Measurements from ENCODE around the gene MYH9. TPM values are rescaled to one million over a fixed set of nuclear protein-coding genes. Genes with fewer than 3 reads are reported as not detected.

MYH9 gene
- total RNA-seq, 4 donors from 2014 or later, result 361 to 406 (median 386) TPM

DNA sequence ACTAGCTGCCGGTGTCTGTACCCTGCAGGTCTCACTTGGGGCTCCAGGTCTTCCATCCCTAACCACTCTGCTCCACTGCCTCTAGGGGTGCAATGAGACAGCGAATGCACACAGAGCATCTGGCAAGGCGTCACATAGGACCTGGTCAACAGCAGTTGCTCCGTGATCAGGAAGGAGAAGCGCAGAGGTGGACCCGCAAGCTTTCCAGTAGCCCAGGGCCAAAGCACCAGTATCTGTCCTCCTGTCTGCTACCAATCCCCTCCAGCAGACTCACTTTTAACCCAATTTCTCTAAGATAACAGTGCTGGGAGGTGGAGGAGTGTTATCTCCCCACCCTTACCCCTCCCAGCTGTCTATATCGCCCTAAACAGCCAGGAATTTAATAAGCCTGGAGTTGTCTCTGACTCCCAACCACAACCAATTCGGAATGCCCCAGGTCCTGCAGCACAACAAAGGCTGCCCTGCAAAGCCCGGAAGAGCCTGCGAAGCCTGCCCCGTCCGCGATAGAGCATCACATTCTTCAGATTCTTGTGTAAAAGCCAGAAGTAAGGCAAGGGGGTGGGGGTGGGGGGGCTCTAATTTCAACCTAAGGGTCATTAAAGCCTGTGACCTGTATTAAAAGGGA lies 19.3 kb downstream of the MYH9 start:
- 25 to 29% methylated on average over 13 of the region's 13 CpGs for WGBS, 2 donors
- Histone ChIP-seq H3K27me3 (no peaks in the 10 kb centered on the region), H3K4me3 (no peak overlapping the region), H3K27ac (peak overlapping the region; percentile 60 to 90 (median 81)), H3K4me1 (peaks cover 0 to 100% (median 99%) of the 10 kb centered on the region in 4 donors), H3K9me3 (no peaks in the 10 kb centered on the region), H3K36me3 (no peaks in the 10 kb centered on the region)
- no peak for TF ChIP-seq CTCF (IDR thresholded peaks at IDR 0.05)
- no peak for DNase-seq (ENCODE audit: low spot score in 2 of 2)

GRCh38 chr22:36367479-36367878 lies 20.3 kb downstream of the MYH9 start:
- H3K36me3 ChIP-seq, result no peaks in the 10 kb centered on the region
- 35% methylated on average over 6 to 7 of the region's 7 CpGs for WGBS, 2 donors
- DNase-seq (ENCODE audit: low spot score in 2 of 2), result no peak
- peak overlapping the region in 2 of 4 donors; percentile 61 to 70 for H3K27ac ChIP-seq
- peaks cover 0 to 100% (median 98%) of the 10 kb centered on the region in 4 donors for H3K4me1 ChIP-seq
- peak overlapping the region in 1 of 4 donors; percentile 0 for H3K4me3 ChIP-seq
- H3K27me3 ChIP-seq, result no peaks in the 10 kb centered on the region
- TF ChIP-seq EP300 (IDR thresholded peaks at IDR 0.05) (no peak), CTCF (IDR thresholded peaks at IDR 0.05) (no peak), POLR2A (IDR thresholded peaks at IDR 0.05) (no peak)
- no peaks in the 10 kb centered on the region for H3K9me3 ChIP-seq

- Histone ChIP-seq H3K36me3 (no peaks in the 10 kb centered on the region), H3K9me3 (no peaks in the 10 kb centered on the region), H3K4me1 (peaks cover 0 to 100% (median 98%) of the 10 kb centered on the region in 4 donors), H3K4me3 (peak overlapping the region in 1 of 4 donors; percentile 0), H3K27me3 (no peaks in the 10 kb centered on the region), H3K27ac (peak overlapping the region in 3 of 4 donors; percentile 49 to 70 (median 61))
- DNase-seq (ENCODE audit: low spot score in 2 of 2), result no peak
- WGBS, 2 donors, result 37 to 54% methylated on average over 9 to 11 of the region's 11 CpGs
- TF ChIP-seq POLR2A (IDR thresholded peaks at IDR 0.05) (no peak), EP300 (IDR thresholded peaks at IDR 0.05) (no peak), CTCF (IDR thresholded peaks at IDR 0.05) (no peak)
Measured at GRCh38 chr22:36367066-36367465, 20.7 kb downstream of the MYH9 start.

GRCh38 chr22:36366291-36366708 lies 21.5 kb downstream of the MYH9 start:
- no peaks in the 10 kb centered on the region for H3K27me3 ChIP-seq
- DNase-seq (ENCODE audit: low spot score in 2 of 2), result no peak
- H3K4me3 ChIP-seq, result no peak overlapping the region
- TF ChIP-seq EP300 (IDR thresholded peaks at IDR 0.05) (no peak), POLR2A (IDR thresholded peaks at IDR 0.05) (no peak), CTCF (IDR thresholded peaks at IDR 0.05) (no peak)
- H3K9me3 ChIP-seq, result no peaks in the 10 kb centered on the region
- H3K27ac ChIP-seq, result peak overlapping the region in 3 of 4 donors; percentile 49 to 70 (median 61)
- 58 to 63% methylated on average over 10 of the region's 10 CpGs for WGBS, 2 donors
- no peaks in the 10 kb centered on the region for H3K36me3 ChIP-seq
- H3K4me1 ChIP-seq, result peaks cover 0 to 100% (median 96%) of the 10 kb centered on the region in 4 donors

DNA sequence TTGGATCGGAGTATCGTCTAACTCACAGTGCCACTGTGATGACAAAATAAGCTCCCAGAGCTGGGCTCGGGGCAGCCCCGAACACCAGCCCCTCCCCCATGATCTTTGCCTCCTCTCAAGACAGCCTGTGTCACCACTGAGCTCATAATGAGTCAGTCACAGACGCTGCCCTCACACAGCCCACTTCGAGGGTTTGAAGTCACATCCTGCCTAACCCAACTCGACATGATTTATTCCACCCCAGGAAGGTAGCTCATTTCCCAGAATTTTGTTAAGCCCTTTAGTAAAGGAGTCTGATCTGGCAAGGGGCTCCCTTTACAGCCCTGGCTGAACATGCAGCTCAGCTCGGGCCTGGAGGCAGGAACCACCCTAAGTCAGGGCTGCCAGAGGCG lies 22.8 kb downstream of the MYH9 start:
- no peak for DNase-seq (ENCODE audit: low spot score in 2 of 2)
- no peaks in the 10 kb centered on the region for H3K27me3 ChIP-seq
- H3K9me3 ChIP-seq, result no peaks in the 10 kb centered on the region
- no peak overlapping the region for H3K4me3 ChIP-seq
- TF ChIP-seq CTCF (IDR thresholded peaks at IDR 0.05), result no peak
- TF ChIP-seq POLR2A (IDR thresholded peaks at IDR 0.05), result no peak
- peak; percentile 49 to 73 for TF ChIP-seq EP300 (IDR thresholded peaks at IDR 0.05)
- peaks cover 0 to 98% (median 93%) of the 10 kb centered on the region in 4 donors for H3K4me1 ChIP-seq
- no peaks in the 10 kb centered on the region for H3K36me3 ChIP-seq
- WGBS, 2 donors, result 16 to 27% methylated on average over 9 of the region's 9 CpGs
- H3K27ac ChIP-seq, result peak overlapping the region; percentile 22 to 70 (median 64)
